DND-41 (cell line): ENCODE data around the gene C1QTNF1.

Experiments used
- EZH2 ChIP-seq: IDR thresholded peaks from 3 replicates; pipeline ENCODE4 v1.6.1; 2012; ENCODE audit warnings: borderline replicate concordance, low read depth, mild to moderate bottlenecking, moderate library complexity, low read length, inconsistent platforms; ENCODE audit not compliant: severe bottlenecking
- TF ChIP-seq, protein P1 (sequence below): IDR thresholded peaks from 2 replicates; pipeline ENCODE4 v1.5.1; 2012; ENCODE audit warnings: borderline replicate concordance, low read length, moderate library complexity, mild to moderate bottlenecking; ENCODE audit not compliant: poor library complexity, severe bottlenecking; ENCODE audit errors: extremely low read depth

DNA sequence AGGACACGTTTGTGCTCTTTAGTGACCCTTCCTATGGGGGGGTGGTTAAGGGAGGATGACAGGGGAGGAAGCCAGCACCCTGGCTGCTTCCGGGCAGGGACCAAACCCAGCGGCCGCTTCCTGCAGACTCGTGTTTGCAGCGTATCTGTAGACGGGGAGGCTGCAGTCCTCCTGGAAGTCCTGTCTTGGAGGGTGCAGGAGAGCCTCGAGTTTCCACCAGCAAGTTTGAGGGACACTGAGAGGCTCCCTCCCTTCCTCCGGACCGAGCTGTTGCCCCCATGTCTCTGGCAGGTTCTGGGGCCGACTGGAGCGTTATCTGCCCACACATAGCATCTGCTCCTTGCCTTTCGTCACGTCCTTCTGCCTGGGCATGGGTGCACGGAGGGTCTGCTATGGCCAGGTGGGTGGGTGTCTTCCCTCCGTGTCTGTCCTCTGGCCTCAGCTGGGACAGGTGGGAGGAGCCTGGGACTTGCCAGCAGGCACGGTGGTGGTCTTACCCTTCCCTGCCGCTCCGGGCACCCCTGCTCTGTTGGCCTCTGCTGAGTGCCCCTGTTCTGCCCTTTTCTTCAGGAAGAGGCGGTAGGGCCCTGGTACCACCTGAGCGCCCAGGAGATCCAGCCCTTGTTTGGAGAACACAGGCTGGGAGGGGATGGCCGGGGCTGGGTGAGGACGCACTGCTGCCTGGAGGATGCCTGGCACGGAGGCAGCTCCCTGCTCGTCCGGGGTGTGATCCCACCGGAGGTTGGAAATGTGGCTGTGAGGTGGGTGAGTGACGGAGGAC lies 59.4 kb downstream of the C1QTNF1 start:
- TF ChIP-seq, protein P1, sequence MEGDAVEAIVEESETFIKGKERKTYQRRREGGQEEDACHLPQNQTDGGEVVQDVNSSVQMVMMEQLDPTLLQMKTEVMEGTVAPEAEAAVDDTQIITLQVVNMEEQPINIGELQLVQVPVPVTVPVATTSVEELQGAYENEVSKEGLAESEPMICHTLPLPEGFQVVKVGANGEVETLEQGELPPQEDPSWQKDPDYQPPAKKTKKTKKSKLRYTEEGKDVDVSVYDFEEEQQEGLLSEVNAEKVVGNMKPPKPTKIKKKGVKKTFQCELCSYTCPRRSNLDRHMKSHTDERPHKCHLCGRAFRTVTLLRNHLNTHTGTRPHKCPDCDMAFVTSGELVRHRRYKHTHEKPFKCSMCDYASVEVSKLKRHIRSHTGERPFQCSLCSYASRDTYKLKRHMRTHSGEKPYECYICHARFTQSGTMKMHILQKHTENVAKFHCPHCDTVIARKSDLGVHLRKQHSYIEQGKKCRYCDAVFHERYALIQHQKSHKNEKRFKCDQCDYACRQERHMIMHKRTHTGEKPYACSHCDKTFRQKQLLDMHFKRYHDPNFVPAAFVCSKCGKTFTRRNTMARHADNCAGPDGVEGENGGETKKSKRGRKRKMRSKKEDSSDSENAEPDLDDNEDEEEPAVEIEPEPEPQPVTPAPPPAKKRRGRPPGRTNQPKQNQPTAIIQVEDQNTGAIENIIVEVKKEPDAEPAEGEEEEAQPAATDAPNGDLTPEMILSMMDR = no peak
- TF ChIP-seq EZH2 = no peak
